Lower lobe of right lung (tissue), 2 donors: ENCODE results near the gene DCTN1. TPM values are rescaled to one million over a fixed set of nuclear protein-coding genes. Genes with fewer than 3 reads are reported as not detected.
A peak's percentile ranks its signal among the peaks of the same experiment; 100 is the strongest.

Experiments used
- ATAC-seq, 2 donors: fragments of 200-7000 bp; cut with Tn5 transposase; one replicate each; pipeline ENCODE4 v1.9.1; 2020 to 2022; ENCODE audit warnings: mild to moderate bottlenecking in 2 of 2, moderate library complexity in 2 of 2
- DNase-seq: peaks from one replicate; pipeline ENCODE4 v3.0.0-alpha.2; 2020
- H3K27ac ChIP-seq: fragments of 200-600 bp; one replicate; pipeline ENCODE4 v1.8.0; 2022
- H3K27me3 ChIP-seq: fragments of 200-600 bp; one replicate; pipeline ENCODE4 v1.8.0; 2022; ENCODE audit warnings: low read depth
- H3K36me3 ChIP-seq: fragments of 200-600 bp; one replicate; pipeline ENCODE4 v1.8.0; 2022; ENCODE audit warnings: mild to moderate bottlenecking
- H3K4me1 ChIP-seq: fragments of 200-600 bp; one replicate; pipeline ENCODE4 v1.8.0; 2022
- H3K4me3 ChIP-seq: fragments of 200-600 bp; one replicate; pipeline ENCODE4 v1.8.0; 2022; ENCODE audit warnings: mild to moderate bottlenecking
- H3K9me3 ChIP-seq: fragments of 200-600 bp; one replicate; pipeline ENCODE4 v1.8.0; 2022
- intact Hi-C: fragments of 100-400 bp; cut with DNase I; formaldehyde crosslinking; loops from one replicate; pipeline ENCODE4 v1.11.0; 2022
- total RNA-seq: library from RNA; stranded (reverse); fragmentation: NEBNext Ultra II Directional; extraction: Animal tissue kit (Norgen Biotek cat#: 25700); gene quantifications from one replicate; pipeline ENCODE4 v1.2.1, GENCODE V29; 2021
- TF ChIP-seq, protein P1 (sequence below): fragments of 200-600 bp; IDR thresholded peaks from one replicate; pipeline ENCODE4 v1.8.0; 2022; ENCODE audit warnings: antibody characterized with exemption, mild to moderate bottlenecking
- donor health status: DM: no; HTN: yes; CAD: no; lungs with severe emphysema.

Gene DCTN1
- total RNA-seq, 1 donor from 2014 or later, result 142 TPM

DNA sequence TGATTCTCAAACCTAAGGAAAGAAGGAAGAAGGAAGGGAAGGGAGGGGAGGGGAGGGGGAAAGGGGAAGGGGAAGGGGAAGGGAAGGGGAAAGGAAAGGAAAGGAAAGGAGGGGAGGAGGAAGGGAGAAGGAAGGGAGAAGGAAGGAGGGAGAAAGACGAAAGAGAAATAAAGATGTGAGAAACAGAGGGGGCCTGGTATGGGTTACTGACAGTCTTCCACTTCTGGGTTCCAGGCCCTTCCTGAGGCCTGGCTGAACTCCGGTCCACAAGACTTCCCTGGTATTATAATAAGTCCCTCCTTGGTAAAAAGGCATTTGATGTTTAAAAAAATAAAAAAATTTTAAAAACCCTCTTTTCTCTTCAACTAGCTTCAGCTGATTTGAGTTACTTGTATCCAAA, 54.3 kb downstream of the DCTN1 start:
- intact Hi-C loops, result no loop called here

DNA sequence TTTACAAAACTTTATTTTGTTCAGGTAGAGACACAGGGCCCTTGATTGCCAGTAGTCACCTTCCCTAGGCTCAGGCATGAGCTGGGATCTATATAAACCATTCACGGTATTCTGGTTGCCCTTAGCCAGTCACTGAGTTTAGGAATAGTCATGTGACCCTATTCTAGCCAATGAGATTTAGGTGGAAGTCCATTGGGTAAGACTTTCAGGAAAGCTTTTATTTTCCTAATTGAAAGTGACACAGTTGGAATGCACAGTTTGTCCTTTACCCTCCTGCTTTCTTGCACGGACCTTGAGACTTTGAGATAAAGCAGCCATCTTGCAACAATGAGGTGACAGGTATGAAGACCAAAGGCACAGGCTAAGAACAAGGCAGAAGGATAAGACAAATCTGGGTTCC, 58.4 kb downstream of the DCTN1 start:
- DNase-seq (no peak), ATAC-seq (no peak)
- H3K4me1 ChIP-seq, result no peaks in the 10 kb centered on the region
- H3K9me3 ChIP-seq, result no peaks in the 10 kb centered on the region
- intact Hi-C loops, result no loop called here
- H3K4me3 ChIP-seq, result no peak overlapping the region
- TF ChIP-seq, protein P1, sequence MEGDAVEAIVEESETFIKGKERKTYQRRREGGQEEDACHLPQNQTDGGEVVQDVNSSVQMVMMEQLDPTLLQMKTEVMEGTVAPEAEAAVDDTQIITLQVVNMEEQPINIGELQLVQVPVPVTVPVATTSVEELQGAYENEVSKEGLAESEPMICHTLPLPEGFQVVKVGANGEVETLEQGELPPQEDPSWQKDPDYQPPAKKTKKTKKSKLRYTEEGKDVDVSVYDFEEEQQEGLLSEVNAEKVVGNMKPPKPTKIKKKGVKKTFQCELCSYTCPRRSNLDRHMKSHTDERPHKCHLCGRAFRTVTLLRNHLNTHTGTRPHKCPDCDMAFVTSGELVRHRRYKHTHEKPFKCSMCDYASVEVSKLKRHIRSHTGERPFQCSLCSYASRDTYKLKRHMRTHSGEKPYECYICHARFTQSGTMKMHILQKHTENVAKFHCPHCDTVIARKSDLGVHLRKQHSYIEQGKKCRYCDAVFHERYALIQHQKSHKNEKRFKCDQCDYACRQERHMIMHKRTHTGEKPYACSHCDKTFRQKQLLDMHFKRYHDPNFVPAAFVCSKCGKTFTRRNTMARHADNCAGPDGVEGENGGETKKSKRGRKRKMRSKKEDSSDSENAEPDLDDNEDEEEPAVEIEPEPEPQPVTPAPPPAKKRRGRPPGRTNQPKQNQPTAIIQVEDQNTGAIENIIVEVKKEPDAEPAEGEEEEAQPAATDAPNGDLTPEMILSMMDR, result no peak
- no peaks in the 10 kb centered on the region for H3K27me3 ChIP-seq
- H3K27ac ChIP-seq, result no peak overlapping the region
- H3K36me3 ChIP-seq, result no peaks in the 10 kb centered on the region

More for the DNA sequence above, 54.3 kb downstream of the DCTN1 start:
- Histone ChIP-seq H3K27ac (no peak overlapping the region), H3K36me3 (no peaks in the 10 kb centered on the region), H3K4me3 (no peak overlapping the region), H3K4me1 (no peaks in the 10 kb centered on the region), H3K9me3 (no peaks in the 10 kb centered on the region), H3K27me3 (no peaks in the 10 kb centered on the region)
- ATAC-seq (no peak), DNase-seq (no peak)
- TF ChIP-seq, protein P1, result no peak

DNA sequence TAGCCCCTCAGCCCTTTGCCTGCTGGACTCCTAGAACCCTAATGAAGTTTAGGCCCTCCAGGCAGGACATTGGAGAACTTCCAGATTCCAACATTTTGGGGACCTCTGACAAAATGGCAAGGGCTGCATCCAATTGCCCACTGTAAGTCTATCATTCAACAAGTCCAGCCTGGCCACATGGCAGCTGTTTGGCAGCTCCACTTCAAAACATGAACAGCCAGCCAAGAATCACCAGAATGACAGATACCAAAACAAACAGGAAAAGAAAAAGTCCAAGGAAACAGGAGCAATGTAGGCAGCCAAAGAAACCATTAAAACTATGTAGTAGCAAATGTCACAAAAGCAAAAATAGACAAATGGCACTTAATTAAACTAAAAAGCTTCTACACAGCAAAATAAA, 62.4 kb downstream of the DCTN1 start:
- Histone ChIP-seq H3K27ac (no peak overlapping the region), H3K36me3 (no peaks in the 10 kb centered on the region), H3K9me3 (no peaks in the 10 kb centered on the region), H3K4me3 (no peak overlapping the region), H3K27me3 (no peaks in the 10 kb centered on the region), H3K4me1 (no peaks in the 10 kb centered on the region)
- TF ChIP-seq, protein P1, result no peak
- intact Hi-C loops, result no loop called here
- ATAC-seq (no peak), DNase-seq (no peak)

DNA sequence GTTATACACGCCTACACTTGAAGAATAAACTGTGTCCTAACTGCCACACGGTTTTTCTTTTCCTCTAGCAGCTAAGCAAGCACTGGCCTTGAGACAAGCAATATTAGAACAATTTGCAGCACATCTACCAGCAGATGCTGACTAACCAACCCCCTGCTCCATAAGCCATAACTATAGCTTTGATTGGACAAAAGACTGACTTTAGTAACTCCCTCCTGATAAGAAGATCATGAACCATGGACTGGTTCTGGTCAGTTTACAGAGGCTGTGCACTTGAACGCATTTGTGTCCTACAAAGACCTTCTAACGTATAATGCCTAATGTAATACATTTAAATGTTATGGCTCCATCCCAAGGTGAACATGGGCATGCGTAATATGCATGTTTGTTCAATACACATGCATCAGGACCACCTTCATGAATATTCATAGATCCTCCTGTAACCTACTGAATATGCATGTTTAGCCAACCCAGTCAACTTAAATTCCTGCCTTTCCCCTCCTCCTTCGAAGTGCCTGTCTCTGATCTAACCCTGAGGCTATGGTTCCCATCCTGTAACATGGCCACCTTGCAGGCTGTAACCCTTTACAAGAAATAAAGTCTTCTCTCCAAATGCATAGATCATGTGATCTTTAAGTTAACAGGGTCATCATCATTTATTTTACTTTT, 63.4 kb downstream of the DCTN1 start:
- Histone ChIP-seq H3K4me1 (no peaks in the 10 kb centered on the region), H3K36me3 (no peaks in the 10 kb centered on the region), H3K27ac (no peak overlapping the region), H3K27me3 (no peaks in the 10 kb centered on the region), H3K9me3 (no peaks in the 10 kb centered on the region), H3K4me3 (no peak overlapping the region)
- ATAC-seq, result no peak
- intact Hi-C loops, result no loop called here
- TF ChIP-seq, protein P1, result no peak
- no peak for DNase-seq

DNA sequence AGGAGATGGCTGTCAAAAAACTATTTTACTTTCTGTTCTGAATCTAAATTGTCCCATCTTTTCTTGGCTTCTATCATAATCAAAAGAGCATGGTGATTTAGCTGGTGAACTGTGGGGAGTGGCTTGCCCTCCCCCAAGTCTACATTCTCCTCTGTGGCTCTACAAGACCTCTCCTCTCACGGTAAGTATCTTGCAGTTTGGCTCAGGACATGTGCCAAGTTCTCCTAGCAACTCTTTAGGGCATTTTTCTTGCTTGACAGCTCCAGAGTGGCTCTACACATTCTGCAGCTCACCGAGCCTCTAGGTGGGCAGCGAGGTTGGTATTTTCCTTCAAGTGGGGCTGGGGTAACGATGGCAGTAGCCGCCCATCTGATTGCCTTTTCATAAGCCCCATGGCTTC, 66.0 kb downstream of the DCTN1 start:
- DNase-seq, result no peak
- peak; percentile 63 to 67 for ATAC-seq
- TF ChIP-seq, protein P1, result no peak
- Histone ChIP-seq H3K4me3 (no peak overlapping the region), H3K36me3 (no peaks in the 10 kb centered on the region), H3K9me3 (no peaks in the 10 kb centered on the region), H3K27ac (no peak overlapping the region), H3K27me3 (no peaks in the 10 kb centered on the region), H3K4me1 (no peaks in the 10 kb centered on the region)
- intact Hi-C loops, result no loop called here
